Measurements from ENCODE around the gene MINAR1.

DNA sequence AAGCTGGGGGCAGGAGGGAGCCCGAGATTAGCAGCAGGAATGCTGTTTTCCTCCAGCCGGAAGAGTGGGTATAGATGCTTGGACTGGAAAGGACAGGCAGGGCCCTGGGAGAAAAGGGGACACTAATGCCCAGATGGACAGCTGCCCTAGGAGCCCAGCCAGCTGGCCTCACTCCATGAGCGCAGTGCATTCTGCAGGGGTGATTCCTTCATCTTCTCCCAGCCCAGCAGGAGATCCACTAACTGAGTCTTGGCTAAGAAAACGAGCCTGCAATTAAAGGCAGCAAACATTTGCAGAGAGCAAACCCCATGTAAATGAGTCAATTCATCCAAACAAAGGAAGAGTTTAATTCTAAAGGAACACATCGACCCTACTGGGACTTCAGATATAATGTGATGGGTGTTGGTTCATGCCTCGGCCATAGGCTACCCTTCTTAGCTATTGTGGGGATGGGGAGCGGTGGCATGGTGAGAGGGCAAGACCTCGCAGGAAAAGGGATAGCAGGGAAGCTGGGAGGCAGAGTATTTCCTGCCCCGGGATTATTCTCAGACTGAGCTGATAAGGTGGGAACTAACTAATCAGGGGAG lies 13.3 kb upstream of the MINAR1 start:
- TF ChIP-seq, protein P1, sequence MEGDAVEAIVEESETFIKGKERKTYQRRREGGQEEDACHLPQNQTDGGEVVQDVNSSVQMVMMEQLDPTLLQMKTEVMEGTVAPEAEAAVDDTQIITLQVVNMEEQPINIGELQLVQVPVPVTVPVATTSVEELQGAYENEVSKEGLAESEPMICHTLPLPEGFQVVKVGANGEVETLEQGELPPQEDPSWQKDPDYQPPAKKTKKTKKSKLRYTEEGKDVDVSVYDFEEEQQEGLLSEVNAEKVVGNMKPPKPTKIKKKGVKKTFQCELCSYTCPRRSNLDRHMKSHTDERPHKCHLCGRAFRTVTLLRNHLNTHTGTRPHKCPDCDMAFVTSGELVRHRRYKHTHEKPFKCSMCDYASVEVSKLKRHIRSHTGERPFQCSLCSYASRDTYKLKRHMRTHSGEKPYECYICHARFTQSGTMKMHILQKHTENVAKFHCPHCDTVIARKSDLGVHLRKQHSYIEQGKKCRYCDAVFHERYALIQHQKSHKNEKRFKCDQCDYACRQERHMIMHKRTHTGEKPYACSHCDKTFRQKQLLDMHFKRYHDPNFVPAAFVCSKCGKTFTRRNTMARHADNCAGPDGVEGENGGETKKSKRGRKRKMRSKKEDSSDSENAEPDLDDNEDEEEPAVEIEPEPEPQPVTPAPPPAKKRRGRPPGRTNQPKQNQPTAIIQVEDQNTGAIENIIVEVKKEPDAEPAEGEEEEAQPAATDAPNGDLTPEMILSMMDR (IDR thresholded peaks at IDR 0.05) = no peak
- no peak for TF ChIP-seq POLR2A (IDR thresholded peaks at IDR 0.05)

Data from tibial nerve (tissue), 3 donors.